SU-DHL-6 (cell line): ENCODE results near the gene SOX6.

Experiments used
- H2AFZ ChIP-seq: fragments of 200-600 bp; sonication (generic); 2 replicates; pipeline ENCODE4 v1.6.1; 2014; ENCODE audit warnings: low read depth, mild to moderate bottlenecking, moderate library complexity, mixed read lengths, antibody characterized with exemption, low read length; ENCODE audit not compliant: severe bottlenecking
- H3F3A ChIP-seq: fragments of 200-600 bp; shearing (Covaris generic); 2 replicates; pipeline ENCODE4 v1.6.0; 2016; ENCODE audit warnings: antibody characterized with exemption, mild to moderate bottlenecking; ENCODE audit not compliant: insufficient read depth
- H3K27ac ChIP-seq: fragments of 200-600 bp; sonication (generic); 2 replicates; pipeline ENCODE4 v1.5.1; 2016; ENCODE audit warnings: low read depth, mild to moderate bottlenecking, low read length, moderate library complexity, mixed read lengths
- H3K27me3 ChIP-seq: fragments of 200-600 bp; sonication (generic), shearing (Covaris generic); 2 replicates; pipeline ENCODE4 v1.6.0; 2014; ENCODE audit warnings: mild to moderate bottlenecking, low read length
- H3K36me3 ChIP-seq: fragments of 200-600 bp; sonication (generic); 2 replicates; pipeline ENCODE4 v1.6.1; 2014; ENCODE audit warnings: mild to moderate bottlenecking, low read length, mixed read lengths
- H3K4me2 ChIP-seq: fragments of 300-600, 200-600 bp; shearing (Covaris generic), sonication (generic); 2 replicates; pipeline ENCODE4 v1.6.0; 2014; ENCODE audit warnings: low read length, low read depth, mild to moderate bottlenecking; ENCODE audit not compliant: poor library complexity, severe bottlenecking
- H3K4me3 ChIP-seq: fragments of 200-600 bp; sonication (generic); 2 replicates; pipeline ENCODE4 v1.5.1; 2014; ENCODE audit warnings: antibody characterized with exemption, low read length, mild to moderate bottlenecking, mixed read lengths; ENCODE audit not compliant: insufficient read depth, poor library complexity, severe bottlenecking
- H3K79me2 ChIP-seq: fragments of 200-600 bp; sonication (generic); 2 replicates; pipeline ENCODE4 v1.6.1; 2014; ENCODE audit warnings: mild to moderate bottlenecking, low read length, moderate library complexity; ENCODE audit not compliant: insufficient read depth
- H3K9ac ChIP-seq: fragments of 200-600 bp; sonication (generic); 2 replicates; pipeline ENCODE4 v1.7.0; 2014; ENCODE audit warnings: mild to moderate bottlenecking, low read length
- H3K9me2 ChIP-seq: fragments of 200-600 bp; sonication (generic); replicated peaks from 2 replicates; pipeline ENCODE4 v1.6.1; 2014; ENCODE audit warnings: low read length; ENCODE audit not compliant: insufficient read depth
- H3K9me3 ChIP-seq: fragments of 200-600 bp; sonication (generic); 2 replicates; pipeline ENCODE4 v1.6.1; 2014; ENCODE audit warnings: low read length, mixed read lengths; ENCODE audit not compliant: insufficient read depth
- H4K20me1 ChIP-seq: fragments of 200-600 bp; sonication (generic); 2 replicates; pipeline ENCODE4 v1.6.1; 2014; ENCODE audit warnings: low read depth, mild to moderate bottlenecking, antibody characterized with exemption, low read length, moderate library complexity, mixed read lengths
- EZH2phosphoT487 ChIP-seq: fragments of 200-600 bp; sonication (generic), shearing (Covaris generic); conservative IDR thresholded peaks from 2 replicates; pipeline ENCODE4 v1.6.1; 2018; ENCODE audit warnings: mild to moderate bottlenecking, antibody characterized with exemption, low read length, moderate library complexity, mixed read lengths
- TF ChIP-seq, protein P1 (sequence below): fragments of 200-600 bp; sonication (generic); IDR thresholded peaks from one replicate; pipeline ENCODE4 v1.5.1; 2017; ENCODE audit warnings: antibody characterized with exemption, mild to moderate bottlenecking, low read length, moderate library complexity; ENCODE audit not compliant: insufficient read depth, poor library complexity, severe bottlenecking

SOX6 gene

DNA sequence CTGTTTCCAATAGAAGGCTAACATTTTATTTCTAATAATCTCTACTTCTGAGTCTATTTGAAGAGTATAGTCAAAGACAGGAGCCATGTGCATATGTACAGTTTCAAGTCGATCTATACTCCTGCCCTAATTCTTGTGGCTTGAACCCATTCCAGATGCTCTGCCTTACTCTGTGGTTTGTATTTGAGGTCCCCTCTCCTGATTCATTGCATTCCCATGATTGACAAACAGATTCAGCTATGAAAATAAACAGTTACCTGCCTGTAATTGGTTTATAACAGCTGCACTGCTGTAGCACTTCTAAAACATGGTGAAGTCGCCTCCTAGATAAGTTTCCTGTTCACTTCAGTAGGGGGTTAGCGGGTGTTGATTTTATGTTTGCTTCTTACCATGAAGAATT, 138.7 kb downstream of the SOX6 start:
- Histone ChIP-seq H3F3A (no peaks in the 10 kb centered on the region), H3K36me3 (no peaks in the 10 kb centered on the region), H3K9me2 (no peaks in the 10 kb centered on the region), H3K4me3 (no peak overlapping the region), H3K27ac (no peak overlapping the region), H4K20me1 (no peaks in the 10 kb centered on the region), H3K9me3 (no peaks in the 10 kb centered on the region), H3K27me3 (no peaks in the 10 kb centered on the region), H3K79me2 (no peaks in the 10 kb centered on the region), H3K4me2 (no peak overlapping the region), H2AFZ (no peak overlapping the region), H3K9ac (no peak overlapping the region)
- TF ChIP-seq, protein P1, sequence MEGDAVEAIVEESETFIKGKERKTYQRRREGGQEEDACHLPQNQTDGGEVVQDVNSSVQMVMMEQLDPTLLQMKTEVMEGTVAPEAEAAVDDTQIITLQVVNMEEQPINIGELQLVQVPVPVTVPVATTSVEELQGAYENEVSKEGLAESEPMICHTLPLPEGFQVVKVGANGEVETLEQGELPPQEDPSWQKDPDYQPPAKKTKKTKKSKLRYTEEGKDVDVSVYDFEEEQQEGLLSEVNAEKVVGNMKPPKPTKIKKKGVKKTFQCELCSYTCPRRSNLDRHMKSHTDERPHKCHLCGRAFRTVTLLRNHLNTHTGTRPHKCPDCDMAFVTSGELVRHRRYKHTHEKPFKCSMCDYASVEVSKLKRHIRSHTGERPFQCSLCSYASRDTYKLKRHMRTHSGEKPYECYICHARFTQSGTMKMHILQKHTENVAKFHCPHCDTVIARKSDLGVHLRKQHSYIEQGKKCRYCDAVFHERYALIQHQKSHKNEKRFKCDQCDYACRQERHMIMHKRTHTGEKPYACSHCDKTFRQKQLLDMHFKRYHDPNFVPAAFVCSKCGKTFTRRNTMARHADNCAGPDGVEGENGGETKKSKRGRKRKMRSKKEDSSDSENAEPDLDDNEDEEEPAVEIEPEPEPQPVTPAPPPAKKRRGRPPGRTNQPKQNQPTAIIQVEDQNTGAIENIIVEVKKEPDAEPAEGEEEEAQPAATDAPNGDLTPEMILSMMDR: no peak
- TF ChIP-seq EZH2phosphoT487: no peak

DNA sequence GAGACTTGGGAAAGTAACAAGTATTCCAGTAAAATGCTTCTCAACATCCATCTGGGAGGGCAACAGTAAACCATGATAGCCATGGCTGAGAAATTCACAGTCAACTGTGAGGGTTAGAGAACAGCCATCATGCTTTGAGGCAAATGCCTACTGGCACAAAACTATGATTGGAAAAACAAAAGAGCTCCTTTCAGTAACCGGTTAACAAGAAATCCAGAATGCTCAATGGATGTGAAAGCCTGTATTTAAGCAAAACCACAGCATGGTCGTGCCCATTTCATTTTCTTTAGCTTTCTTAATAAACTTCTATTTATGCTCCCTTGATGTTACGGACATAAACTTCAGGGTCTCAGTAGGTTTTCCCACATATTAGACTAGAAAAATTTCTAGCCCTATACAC, 139.5 kb downstream of the SOX6 start:
- no peak overlapping the region for H3K9ac ChIP-seq
- no peak overlapping the region for H3K27ac ChIP-seq
- no peak for TF ChIP-seq EZH2phosphoT487
- TF ChIP-seq, protein P1: no peak
- no peak overlapping the region for H2AFZ ChIP-seq
- H3K27me3 ChIP-seq: no peaks in the 10 kb centered on the region
- no peaks in the 10 kb centered on the region for H3F3A ChIP-seq
- no peaks in the 10 kb centered on the region for H3K9me2 ChIP-seq
- H4K20me1 ChIP-seq: no peaks in the 10 kb centered on the region
- no peak overlapping the region for H3K4me3 ChIP-seq
- H3K4me2 ChIP-seq: no peak overlapping the region
- no peaks in the 10 kb centered on the region for H3K79me2 ChIP-seq
- H3K36me3 ChIP-seq: no peaks in the 10 kb centered on the region
- no peaks in the 10 kb centered on the region for H3K9me3 ChIP-seq

DNA sequence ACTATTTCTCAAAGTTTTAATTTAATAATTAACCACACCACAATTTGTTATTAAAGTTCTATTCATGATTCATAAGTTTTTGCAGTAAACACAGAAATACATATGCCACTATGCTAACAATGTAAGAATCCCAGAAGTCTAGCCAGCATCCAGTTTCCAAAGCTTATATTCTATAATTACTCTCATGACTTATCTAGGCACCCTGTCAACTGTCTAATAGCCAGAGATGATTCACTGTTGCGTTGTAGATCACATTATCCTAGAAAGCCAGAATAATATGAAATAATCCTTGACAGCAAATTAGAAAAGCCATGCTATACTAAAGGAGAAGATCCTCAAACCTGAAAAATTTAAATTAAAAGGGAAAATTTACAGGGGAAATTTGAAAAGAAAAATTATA, 141.0 kb downstream of the SOX6 start:
- Histone ChIP-seq H3K27ac (no peak overlapping the region), H3K9ac (no peak overlapping the region), H4K20me1 (no peaks in the 10 kb centered on the region), H3K9me2 (no peaks in the 10 kb centered on the region), H2AFZ (no peak overlapping the region), H3K4me2 (no peak overlapping the region), H3K27me3 (no peaks in the 10 kb centered on the region), H3K9me3 (no peaks in the 10 kb centered on the region), H3K79me2 (no peaks in the 10 kb centered on the region), H3K4me3 (no peak overlapping the region), H3K36me3 (no peaks in the 10 kb centered on the region), H3F3A (no peaks in the 10 kb centered on the region)
- TF ChIP-seq, protein P1: no peak
- no peak for TF ChIP-seq EZH2phosphoT487

DNA sequence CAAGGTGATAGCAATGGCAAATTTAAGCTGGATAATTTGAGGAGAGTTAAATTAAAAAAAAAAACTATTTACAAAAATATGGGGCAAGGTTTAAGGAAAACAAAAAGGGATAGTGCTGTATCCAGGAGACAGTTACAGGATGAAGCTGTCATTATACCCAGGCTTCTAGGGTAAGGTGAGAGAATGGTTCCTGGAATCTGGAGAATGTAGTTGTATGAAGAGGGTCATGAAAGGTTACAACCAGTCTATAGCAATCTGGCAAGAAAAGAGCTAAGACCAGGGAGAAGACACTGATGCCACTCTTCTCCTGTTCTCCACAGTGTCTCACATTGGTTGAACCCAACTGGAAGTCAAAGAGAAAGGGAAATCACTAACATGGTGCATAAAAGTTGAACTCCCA, 144.9 kb downstream of the SOX6 start:
- no peak for TF ChIP-seq EZH2phosphoT487
- TF ChIP-seq, protein P1: no peak
- H3K4me2 ChIP-seq: no peak overlapping the region
- H3K9me3 ChIP-seq: no peaks in the 10 kb centered on the region
- H4K20me1 ChIP-seq: no peaks in the 10 kb centered on the region
- H3K27me3 ChIP-seq: no peaks in the 10 kb centered on the region
- no peak overlapping the region for H2AFZ ChIP-seq
- H3K4me3 ChIP-seq: no peak overlapping the region
- H3K27ac ChIP-seq: no peak overlapping the region
- H3K36me3 ChIP-seq: no peaks in the 10 kb centered on the region
- no peak overlapping the region for H3K9ac ChIP-seq
- no peaks in the 10 kb centered on the region for H3F3A ChIP-seq
- no peaks in the 10 kb centered on the region for H3K79me2 ChIP-seq
- H3K9me2 ChIP-seq: no peaks in the 10 kb centered on the region
